WERI-Rb-1 (cell line): Measurements from ENCODE around the gene IRAK3.
"Not testable (repeated sequence)": the region's sequence is repeated elsewhere in the genome, so short reads cannot be mapped to it uniquely, and the experiment has no call there.

ENCODE experiments used
- DNase-seq: peaks from one replicate; pipeline ENCODE4 v3.0.0-alpha.2; 2020
- H3K27ac ChIP-seq: fragments of 250-450 bp; sonication (Bioruptor Pico); 2 replicates; pipeline ENCODE4 v1.5.1; 2020; ENCODE audit warnings: mild to moderate bottlenecking, moderate library complexity
- H3K27me3 ChIP-seq: fragments of 250-450 bp; sonication (Bioruptor Pico); 2 replicates; pipeline ENCODE4 v1.5.1; 2021; ENCODE audit warnings: mild to moderate bottlenecking, low read depth, moderate library complexity; ENCODE audit not compliant: insufficient read depth, severe bottlenecking
- H3K36me3 ChIP-seq: fragments of 250-450 bp; sonication (Bioruptor Pico); 2 replicates; pipeline ENCODE4 v1.5.1; 2020; ENCODE audit warnings: mild to moderate bottlenecking, moderate library complexity
- H3K4me3 ChIP-seq: 2 replicates; pipeline ENCODE4 v1.5.1; 2011; ENCODE audit warnings: low read depth, mild to moderate bottlenecking, control low read depth, low read length
- H3K9me3 ChIP-seq: fragments of 250-450 bp; sonication (Bioruptor Pico); 2 replicates; pipeline ENCODE4 v1.5.1; 2021; ENCODE audit warnings: mild to moderate bottlenecking, moderate library complexity; ENCODE audit not compliant: severe bottlenecking
- TF ChIP-seq, protein P1 (sequence below): IDR thresholded peaks from 2 replicates; pipeline ENCODE4 v1.5.1; 2011; ENCODE audit warnings: low read depth, mild to moderate bottlenecking, control low read depth, inconsistent platforms, low read length

IRAK3 gene

DNA sequence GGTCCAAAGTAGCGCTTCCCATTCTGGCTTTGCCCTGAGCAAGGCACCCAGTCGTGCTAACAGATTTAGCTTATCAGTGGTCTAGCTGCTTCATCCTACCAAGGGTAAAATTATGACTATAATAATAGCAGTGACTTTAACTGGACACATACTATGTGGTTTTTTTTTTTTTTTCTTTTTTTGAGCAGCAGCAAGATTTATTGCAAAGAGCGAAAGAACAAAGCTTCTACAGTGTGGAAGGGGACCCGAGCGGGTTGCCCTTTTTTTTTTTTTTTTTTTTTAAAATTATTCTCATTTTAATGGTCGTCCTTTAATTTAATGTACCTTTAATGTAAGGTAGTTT is 113.8 kb downstream of the IRAK3 start:
- H3K4me3 ChIP-seq: peak overlapping the region; percentile 97
- no peak for DNase-seq
- H3K36me3 ChIP-seq: peaks cover 3% of the 10 kb centered on the region; the same call in 1 of the 2 replicates
- peak overlapping the region; percentile 67 for H3K27ac ChIP-seq
- H3K9me3 ChIP-seq: no peaks in the 10 kb centered on the region
- TF ChIP-seq, protein P1, sequence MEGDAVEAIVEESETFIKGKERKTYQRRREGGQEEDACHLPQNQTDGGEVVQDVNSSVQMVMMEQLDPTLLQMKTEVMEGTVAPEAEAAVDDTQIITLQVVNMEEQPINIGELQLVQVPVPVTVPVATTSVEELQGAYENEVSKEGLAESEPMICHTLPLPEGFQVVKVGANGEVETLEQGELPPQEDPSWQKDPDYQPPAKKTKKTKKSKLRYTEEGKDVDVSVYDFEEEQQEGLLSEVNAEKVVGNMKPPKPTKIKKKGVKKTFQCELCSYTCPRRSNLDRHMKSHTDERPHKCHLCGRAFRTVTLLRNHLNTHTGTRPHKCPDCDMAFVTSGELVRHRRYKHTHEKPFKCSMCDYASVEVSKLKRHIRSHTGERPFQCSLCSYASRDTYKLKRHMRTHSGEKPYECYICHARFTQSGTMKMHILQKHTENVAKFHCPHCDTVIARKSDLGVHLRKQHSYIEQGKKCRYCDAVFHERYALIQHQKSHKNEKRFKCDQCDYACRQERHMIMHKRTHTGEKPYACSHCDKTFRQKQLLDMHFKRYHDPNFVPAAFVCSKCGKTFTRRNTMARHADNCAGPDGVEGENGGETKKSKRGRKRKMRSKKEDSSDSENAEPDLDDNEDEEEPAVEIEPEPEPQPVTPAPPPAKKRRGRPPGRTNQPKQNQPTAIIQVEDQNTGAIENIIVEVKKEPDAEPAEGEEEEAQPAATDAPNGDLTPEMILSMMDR: no peak
- no peaks in the 10 kb centered on the region for H3K27me3 ChIP-seq

DNA sequence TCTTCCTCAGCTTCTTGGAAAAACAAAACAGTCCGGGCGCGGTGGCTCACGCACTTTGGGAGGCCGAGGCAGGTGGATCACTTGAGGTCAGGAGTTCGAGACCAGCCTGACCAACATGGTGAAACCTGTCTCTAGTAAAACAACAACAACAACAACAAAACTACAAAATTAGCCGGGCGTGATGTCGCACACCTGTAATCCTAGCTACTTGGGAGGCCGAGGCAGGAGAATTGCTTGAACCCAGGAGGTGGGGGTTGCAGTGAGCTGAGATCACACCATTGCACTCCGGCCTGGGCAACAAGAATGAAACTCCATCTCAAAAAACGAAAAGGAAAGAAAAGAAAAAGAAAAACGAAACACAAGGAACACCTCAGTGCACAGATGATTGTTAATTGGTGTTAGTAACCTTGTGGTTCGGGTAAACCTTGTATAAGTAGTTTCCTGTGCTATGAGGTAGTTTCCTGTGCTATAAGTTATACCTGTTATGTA is 114.3 kb downstream of the IRAK3 start:
- not testable (repeated sequence) for DNase-seq, H3K27ac ChIP-seq

More for the DNA sequence above, 114.3 kb downstream of the IRAK3 start:
- H3K9me3 ChIP-seq, H3K27me3 ChIP-seq, H3K36me3 ChIP-seq: not testable (repeated sequence)
- H3K4me3 ChIP-seq: peak overlapping the region; percentile 97; the same call in 1 of the 2 replicates
